Loucy (cell line): ENCODE data around the gene PRDM8.

Source experiments
- H2AFZ ChIP-seq: fragments of 200-600 bp; sonication (generic); 2 replicates; pipeline ENCODE4 v1.6.0; 2016; ENCODE audit warnings: antibody characterized with exemption, mild to moderate bottlenecking, low read length, moderate library complexity
- H3F3A ChIP-seq: fragments of 200-600 bp; 2 replicates; pipeline ENCODE4 v1.6.0; 2016; ENCODE audit warnings: antibody characterized with exemption, low read depth, mild to moderate bottlenecking
- H3K27me3 ChIP-seq: fragments of 200-600 bp; sonication (generic); 2 replicates; pipeline ENCODE4 v1.6.1; 2014; ENCODE audit warnings: low read length, mild to moderate bottlenecking; ENCODE audit not compliant: insufficient read depth, poor library complexity, severe bottlenecking
- H3K36me3 ChIP-seq: fragments of 200-600 bp; sonication (generic); 2 replicates; pipeline ENCODE4 v1.6.1; 2016; ENCODE audit warnings: low read length; ENCODE audit not compliant: insufficient read depth
- H3K4me1 ChIP-seq: fragments of 200-600 bp; sonication (generic); 2 replicates; pipeline ENCODE4 v1.5.1; 2014; ENCODE audit warnings: low read length, mild to moderate bottlenecking; ENCODE audit not compliant: insufficient read depth, poor library complexity, severe bottlenecking
- H3K4me2 ChIP-seq: fragments of 200-600 bp; sonication (generic); 2 replicates; pipeline ENCODE4 v1.6.0; 2014; ENCODE audit warnings: antibody characterized with exemption, low read length, low read depth, mild to moderate bottlenecking; ENCODE audit not compliant: poor library complexity, severe bottlenecking
- H3K4me3 ChIP-seq: fragments of 200-600 bp; sonication (generic); 2 replicates; pipeline ENCODE4 v1.5.1; 2014; ENCODE audit warnings: low read length, mild to moderate bottlenecking, mixed read lengths; ENCODE audit not compliant: poor library complexity, severe bottlenecking
- H3K79me2 ChIP-seq: fragments of 200-600 bp; sonication (generic); 2 replicates; pipeline ENCODE4 v1.6.1; 2014; ENCODE audit warnings: low read length; ENCODE audit not compliant: insufficient read depth
- H3K9ac ChIP-seq: fragments of 200-600 bp; sonication (generic); 2 replicates; pipeline ENCODE4 v1.6.0; 2014; ENCODE audit warnings: mild to moderate bottlenecking, low read depth, low read length, moderate library complexity; ENCODE audit not compliant: poor library complexity, severe bottlenecking
- H3K9me2 ChIP-seq: fragments of 200-600 bp; sonication (generic); replicated peaks from 2 replicates; pipeline ENCODE4 v1.6.1; 2016; ENCODE audit warnings: low read depth, low read length, mixed read lengths
- H3K9me3 ChIP-seq: fragments of 200-600 bp; sonication (generic); 2 replicates; pipeline ENCODE4 v1.6.1; 2014; ENCODE audit warnings: mild to moderate bottlenecking, antibody characterized with exemption, low read length, low read depth; ENCODE audit not compliant: insufficient read depth
- H4K20me1 ChIP-seq: fragments of 200-600 bp; sonication (generic); 2 replicates; pipeline ENCODE4 v1.6.0; 2014; ENCODE audit warnings: antibody characterized with exemption, low read length, mild to moderate bottlenecking; ENCODE audit not compliant: insufficient read depth, poor library complexity, severe bottlenecking
- CTCF ChIP-seq: fragments of 200-600 bp; sonication (generic); conservative IDR thresholded peaks from 2 replicates; pipeline ENCODE4 v1.5.1; 2014; ENCODE audit warnings: mild to moderate bottlenecking, antibody characterized with exemption, low read length
- EZH2phosphoT487 ChIP-seq: fragments of 200-600 bp; IDR thresholded peaks from 2 replicates; pipeline ENCODE4 v1.6.1; 2018; ENCODE audit warnings: antibody characterized with exemption, mild to moderate bottlenecking, moderate library complexity, borderline replicate concordance

PRDM8 gene

GRCh38 chr4:80153874-80154544, 43.3 kb upstream of the PRDM8 start:
- no peaks in the 10 kb centered on the region for H3K27me3 ChIP-seq
- no peak for TF ChIP-seq EZH2phosphoT487
- TF ChIP-seq CTCF, result no peak
- no peaks in the 10 kb centered on the region for H3K79me2 ChIP-seq
- H2AFZ ChIP-seq, result peak overlapping the region; percentile 29; the same call in 1 of the 2 replicates
- H3K9me3 ChIP-seq, result peaks cover 7% of the 10 kb centered on the region; the same call in 1 of the 2 replicates
- no peaks in the 10 kb centered on the region for H3K4me1 ChIP-seq
- no peaks in the 10 kb centered on the region for H4K20me1 ChIP-seq
- no peaks in the 10 kb centered on the region for H3K9me2 ChIP-seq
- H3K9ac ChIP-seq, result no peak overlapping the region
- H3K36me3 ChIP-seq, result no peaks in the 10 kb centered on the region
- no peak overlapping the region for H3K4me2 ChIP-seq
- H3F3A ChIP-seq, result no peaks in the 10 kb centered on the region
- H3K4me3 ChIP-seq, result no peak overlapping the region

- peak overlapping the region; percentile 29; the same call in 1 of the 2 replicates for H2AFZ ChIP-seq
- H3K9me2 ChIP-seq, result no peaks in the 10 kb centered on the region
- no peak overlapping the region for H3K4me3 ChIP-seq
- H3K9ac ChIP-seq, result no peak overlapping the region
- TF ChIP-seq EZH2phosphoT487, result no peak
- TF ChIP-seq CTCF, result no peak
- H3K36me3 ChIP-seq, result no peaks in the 10 kb centered on the region
- H3K79me2 ChIP-seq, result no peaks in the 10 kb centered on the region
- H3K9me3 ChIP-seq, result peaks cover 7% of the 10 kb centered on the region; the same call in 1 of the 2 replicates
- H3F3A ChIP-seq, result no peaks in the 10 kb centered on the region
- no peaks in the 10 kb centered on the region for H3K4me1 ChIP-seq
- H3K27me3 ChIP-seq, result no peaks in the 10 kb centered on the region
- no peak overlapping the region for H3K4me2 ChIP-seq
- no peaks in the 10 kb centered on the region for H4K20me1 ChIP-seq
These were observed 42.8 kb upstream of the PRDM8 start for GRCh38 chr4:80154545-80154933.

- no peak for TF ChIP-seq EZH2phosphoT487
- TF ChIP-seq CTCF, result no peak
- H2AFZ ChIP-seq, result no peak overlapping the region
These were observed 41.9 kb upstream of the PRDM8 start for GRCh38 chr4:80155316-80155982.

More at GRCh38 chr4:80155316-80155982, 41.9 kb upstream of the PRDM8 start:
- Histone ChIP-seq H3K79me2 (no peaks in the 10 kb centered on the region), H3K9me3 (peaks cover 7% of the 10 kb centered on the region; the same call in 1 of the 2 replicates), H3K4me2 (no peak overlapping the region), H3K4me1 (no peaks in the 10 kb centered on the region), H3K27me3 (no peaks in the 10 kb centered on the region), H3K4me3 (no peak overlapping the region), H3K36me3 (no peaks in the 10 kb centered on the region), H4K20me1 (no peaks in the 10 kb centered on the region), H3K9ac (no peak overlapping the region), H3F3A (no peaks in the 10 kb centered on the region), H3K9me2 (no peaks in the 10 kb centered on the region)
